Measurements from ENCODE around the gene FUT3. TPM values are rescaled to one million over a fixed set of nuclear protein-coding genes. Genes with fewer than 3 reads are reported as not detected.

The FUT3 gene
- total RNA-seq, 1 experiment from 2014 or later = 0.48 TPM

DNA sequence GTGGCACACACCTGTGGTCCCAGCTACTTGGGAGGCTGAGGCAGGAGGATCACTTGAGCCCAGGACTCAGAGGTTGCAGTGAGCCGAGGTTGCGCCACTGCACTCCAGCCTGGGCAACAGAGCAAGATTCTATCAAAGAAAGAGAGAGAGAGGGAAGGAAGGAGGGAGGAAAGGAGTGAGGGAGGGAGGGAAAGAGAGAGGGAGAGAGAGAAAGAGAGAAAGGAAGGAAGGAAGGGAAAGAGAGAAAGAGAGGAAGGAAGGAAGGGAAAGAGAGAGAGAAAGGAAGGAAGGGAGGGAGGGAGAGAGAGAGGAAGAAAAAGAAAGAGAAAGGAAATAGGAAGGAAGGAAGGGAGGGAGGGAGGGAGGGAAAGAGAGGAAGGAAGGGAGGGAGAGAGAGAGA lies 34.0 kb downstream of the FUT3 start (continued):
- TF ChIP-seq ZNF425 (CRISPR knock-in tag; conservative IDR thresholded peaks at IDR 0.05) = no peak
- TF ChIP-seq, protein P1, sequence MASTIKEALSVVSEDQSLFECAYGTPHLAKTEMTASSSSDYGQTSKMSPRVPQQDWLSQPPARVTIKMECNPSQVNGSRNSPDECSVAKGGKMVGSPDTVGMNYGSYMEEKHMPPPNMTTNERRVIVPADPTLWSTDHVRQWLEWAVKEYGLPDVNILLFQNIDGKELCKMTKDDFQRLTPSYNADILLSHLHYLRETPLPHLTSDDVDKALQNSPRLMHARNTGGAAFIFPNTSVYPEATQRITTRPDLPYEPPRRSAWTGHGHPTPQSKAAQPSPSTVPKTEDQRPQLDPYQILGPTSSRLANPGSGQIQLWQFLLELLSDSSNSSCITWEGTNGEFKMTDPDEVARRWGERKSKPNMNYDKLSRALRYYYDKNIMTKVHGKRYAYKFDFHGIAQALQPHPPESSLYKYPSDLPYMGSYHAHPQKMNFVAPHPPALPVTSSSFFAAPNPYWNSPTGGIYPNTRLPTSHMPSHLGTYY (CRISPR knock-in tag; IDR thresholded peaks at IDR 0.05) = no peak
- TF ChIP-seq, protein P2, sequence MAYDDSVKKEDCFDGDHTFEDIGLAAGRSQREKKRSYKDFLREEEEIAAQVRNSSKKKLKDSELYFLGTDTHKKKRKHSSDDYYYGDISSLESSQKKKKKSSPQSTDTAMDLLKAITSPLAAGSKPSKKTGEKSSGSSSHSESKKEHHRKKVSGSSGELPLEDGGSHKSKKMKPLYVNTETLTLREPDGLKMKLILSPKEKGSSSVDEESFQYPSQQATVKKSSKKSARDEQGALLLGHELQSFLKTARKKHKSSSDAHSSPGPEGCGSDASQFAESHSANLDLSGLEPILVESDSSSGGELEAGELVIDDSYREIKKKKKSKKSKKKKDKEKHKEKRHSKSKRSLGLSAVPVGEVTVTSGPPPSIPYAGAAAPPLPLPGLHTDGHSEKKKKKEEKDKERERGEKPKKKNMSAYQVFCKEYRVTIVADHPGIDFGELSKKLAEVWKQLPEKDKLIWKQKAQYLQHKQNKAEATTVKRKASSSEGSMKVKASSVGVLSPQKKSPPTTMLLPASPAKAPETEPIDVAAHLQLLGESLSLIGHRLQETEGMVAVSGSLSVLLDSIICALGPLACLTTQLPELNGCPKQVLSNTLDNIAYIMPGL (CRISPR knock-in tag; IDR thresholded peaks at IDR 0.05) = no peak
- no peak for TF ChIP-seq ZNF232 (CRISPR knock-in tag; IDR thresholded peaks at IDR 0.05)
- no peak for TF ChIP-seq NFE2L1 (CRISPR knock-in tag; IDR thresholded peaks at IDR 0.05)

- Mint-ChIP-seq H3K27me3 (ENCODE audit: low read depth) (peaks cover 9% of the 10 kb centered on the region), H3K4me1 (no peaks in the 10 kb centered on the region), H3K4me3 (no peak overlapping the region), H3K36me3 (no peaks in the 10 kb centered on the region), H3K27ac (no peak overlapping the region; the same call in 1 of the 2 replicates), H3K9me3 (no peaks in the 10 kb centered on the region)
- ATAC-seq (no peak), DNase-seq (ENCODE audit: low spot score) (no peak)
- ChIA-PET POLR2A (no interaction called here), CTCF (no interaction called here)
- no peak for TF ChIP-seq IRF2 (CRISPR knock-in tag; IDR thresholded peaks at IDR 0.05; ENCODE audit: borderline replicate concordance, low read depth)
- TF ChIP-seq CBFB (CRISPR knock-in tag; IDR thresholded peaks at IDR 0.05; ENCODE audit: low read depth) = no peak
- TF ChIP-seq RELA (CRISPR knock-in tag; IDR thresholded peaks at IDR 0.05; ENCODE audit: borderline replicate concordance) = no peak
- TF ChIP-seq ZNF671 (CRISPR knock-in tag; IDR thresholded peaks at IDR 0.05) = no peak
- no peak for TF ChIP-seq AR (CRISPR knock-in tag; IDR thresholded peaks at IDR 0.05)
- TF ChIP-seq PREB (CRISPR knock-in tag; IDR thresholded peaks at IDR 0.05; ENCODE audit: borderline replicate concordance) = no peak
- no peak for TF ChIP-seq SMAD3 (CRISPR knock-in tag; IDR thresholded peaks at IDR 0.05; ENCODE audit: borderline replicate concordance)
- TF ChIP-seq TCF7 (CRISPR knock-in tag; IDR thresholded peaks at IDR 0.05; ENCODE audit: low read depth) = no peak
- TF ChIP-seq ZNF416 (CRISPR knock-in tag; IDR thresholded peaks at IDR 0.05) = no peak
- no peak for TF ChIP-seq FOXJ3 (CRISPR knock-in tag; IDR thresholded peaks at IDR 0.05; ENCODE audit: borderline replicate concordance)
- TF ChIP-seq, protein P3, sequence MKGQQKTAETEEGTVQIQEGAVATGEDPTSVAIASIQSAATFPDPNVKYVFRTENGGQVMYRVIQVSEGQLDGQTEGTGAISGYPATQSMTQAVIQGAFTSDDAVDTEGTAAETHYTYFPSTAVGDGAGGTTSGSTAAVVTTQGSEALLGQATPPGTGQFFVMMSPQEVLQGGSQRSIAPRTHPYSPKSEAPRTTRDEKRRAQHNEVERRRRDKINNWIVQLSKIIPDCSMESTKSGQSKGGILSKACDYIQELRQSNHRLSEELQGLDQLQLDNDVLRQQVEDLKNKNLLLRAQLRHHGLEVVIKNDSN (CRISPR knock-in tag; IDR thresholded peaks at IDR 0.05) = no peak
- TF ChIP-seq ZNF219 (CRISPR knock-in tag; IDR thresholded peaks at IDR 0.05; ENCODE audit: borderline replicate concordance) = no peak
- TF ChIP-seq, protein P4, sequence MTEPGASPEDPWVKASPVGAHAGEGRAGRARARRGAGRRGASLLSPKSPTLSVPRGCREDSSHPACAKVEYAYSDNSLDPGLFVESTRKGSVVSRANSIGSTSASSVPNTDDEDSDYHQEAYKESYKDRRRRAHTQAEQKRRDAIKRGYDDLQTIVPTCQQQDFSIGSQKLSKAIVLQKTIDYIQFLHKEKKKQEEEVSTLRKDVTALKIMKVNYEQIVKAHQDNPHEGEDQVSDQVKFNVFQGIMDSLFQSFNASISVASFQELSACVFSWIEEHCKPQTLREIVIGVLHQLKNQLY (CRISPR knock-in tag; IDR thresholded peaks at IDR 0.05) = no peak
- TF ChIP-seq SP1 (CRISPR knock-in tag; conservative IDR thresholded peaks at IDR 0.05) = no peak
- TF ChIP-seq, protein P5, sequence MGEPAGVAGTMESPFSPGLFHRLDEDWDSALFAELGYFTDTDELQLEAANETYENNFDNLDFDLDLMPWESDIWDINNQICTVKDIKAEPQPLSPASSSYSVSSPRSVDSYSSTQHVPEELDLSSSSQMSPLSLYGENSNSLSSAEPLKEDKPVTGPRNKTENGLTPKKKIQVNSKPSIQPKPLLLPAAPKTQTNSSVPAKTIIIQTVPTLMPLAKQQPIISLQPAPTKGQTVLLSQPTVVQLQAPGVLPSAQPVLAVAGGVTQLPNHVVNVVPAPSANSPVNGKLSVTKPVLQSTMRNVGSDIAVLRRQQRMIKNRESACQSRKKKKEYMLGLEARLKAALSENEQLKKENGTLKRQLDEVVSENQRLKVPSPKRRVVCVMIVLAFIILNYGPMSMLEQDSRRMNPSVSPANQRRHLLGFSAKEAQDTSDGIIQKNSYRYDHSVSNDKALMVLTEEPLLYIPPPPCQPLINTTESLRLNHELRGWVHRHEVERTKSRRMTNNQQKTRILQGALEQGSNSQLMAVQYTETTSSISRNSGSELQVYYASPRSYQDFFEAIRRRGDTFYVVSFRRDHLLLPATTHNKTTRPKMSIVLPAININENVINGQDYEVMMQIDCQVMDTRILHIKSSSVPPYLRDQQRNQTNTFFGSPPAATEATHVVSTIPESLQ (CRISPR knock-in tag; IDR thresholded peaks at IDR 0.05) = no peak
- TF ChIP-seq, protein P6, sequence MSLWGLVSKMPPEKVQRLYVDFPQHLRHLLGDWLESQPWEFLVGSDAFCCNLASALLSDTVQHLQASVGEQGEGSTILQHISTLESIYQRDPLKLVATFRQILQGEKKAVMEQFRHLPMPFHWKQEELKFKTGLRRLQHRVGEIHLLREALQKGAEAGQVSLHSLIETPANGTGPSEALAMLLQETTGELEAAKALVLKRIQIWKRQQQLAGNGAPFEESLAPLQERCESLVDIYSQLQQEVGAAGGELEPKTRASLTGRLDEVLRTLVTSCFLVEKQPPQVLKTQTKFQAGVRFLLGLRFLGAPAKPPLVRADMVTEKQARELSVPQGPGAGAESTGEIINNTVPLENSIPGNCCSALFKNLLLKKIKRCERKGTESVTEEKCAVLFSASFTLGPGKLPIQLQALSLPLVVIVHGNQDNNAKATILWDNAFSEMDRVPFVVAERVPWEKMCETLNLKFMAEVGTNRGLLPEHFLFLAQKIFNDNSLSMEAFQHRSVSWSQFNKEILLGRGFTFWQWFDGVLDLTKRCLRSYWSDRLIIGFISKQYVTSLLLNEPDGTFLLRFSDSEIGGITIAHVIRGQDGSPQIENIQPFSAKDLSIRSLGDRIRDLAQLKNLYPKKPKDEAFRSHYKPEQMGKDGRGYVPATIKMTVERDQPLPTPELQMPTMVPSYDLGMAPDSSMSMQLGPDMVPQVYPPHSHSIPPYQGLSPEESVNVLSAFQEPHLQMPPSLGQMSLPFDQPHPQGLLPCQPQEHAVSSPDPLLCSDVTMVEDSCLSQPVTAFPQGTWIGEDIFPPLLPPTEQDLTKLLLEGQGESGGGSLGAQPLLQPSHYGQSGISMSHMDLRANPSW (CRISPR knock-in tag; conservative IDR thresholded peaks at IDR 0.05; ENCODE audit: low read depth) = no peak
Measured at GRCh38 chr19:5814852-5815246, 36.4 kb downstream of the FUT3 start.

Measured in WTC11 (cell line).